Measurements from ENCODE around the gene COL4A1.

COL4A1 gene

DNA sequence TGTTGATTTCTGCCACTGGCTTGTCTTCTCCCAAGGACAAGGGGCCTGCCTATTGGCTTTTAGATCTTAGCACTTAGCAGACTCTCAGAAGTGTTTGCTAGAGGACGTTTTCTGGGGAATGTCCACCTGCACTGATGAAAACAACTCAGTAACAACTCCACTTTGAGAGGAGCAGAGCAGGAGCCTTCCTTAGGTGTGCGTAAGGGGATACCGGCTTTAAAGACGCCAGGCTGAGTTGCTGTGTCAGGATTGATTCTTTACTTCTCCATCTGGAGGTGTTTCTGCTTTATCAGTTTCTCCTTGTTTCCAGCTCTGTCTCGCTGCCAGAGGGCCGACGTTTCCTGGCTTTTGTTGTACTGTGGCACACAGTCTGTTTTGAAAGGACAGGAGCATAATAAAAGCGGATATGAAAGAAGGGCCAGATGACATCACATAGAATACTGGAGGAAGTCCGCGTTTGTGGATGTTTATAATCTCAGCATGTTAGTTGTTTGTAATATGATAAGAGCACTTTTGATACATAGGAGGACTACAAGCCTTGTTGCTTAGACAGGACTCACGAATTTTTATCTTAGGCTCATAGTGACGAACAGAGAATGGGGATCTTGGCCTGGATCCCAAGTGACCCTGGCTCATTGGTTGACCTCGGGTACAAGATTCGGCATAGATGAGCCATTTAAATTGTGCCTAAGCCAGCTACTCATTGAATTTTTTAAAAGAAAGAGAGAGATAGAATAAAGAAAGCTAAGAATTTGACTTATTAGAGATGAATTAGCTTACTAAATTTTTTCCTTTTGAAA lies 34.7 kb upstream of the COL4A1 start:
- no peak for DNase-seq

- peak in 2 of 4 experiments; percentile 39 to 64 for DNase-seq
Observed at GRCh38 chr13:110340812-110341444, 34.0 kb upstream of the COL4A1 start.

GRCh38 chr13:110339975-110340550 lies 33.1 kb upstream of the COL4A1 start:
- no peak for DNase-seq

- no peak for DNase-seq
Observed at GRCh38 chr13:110339263-110339662, 32.3 kb upstream of the COL4A1 start.

DNA sequence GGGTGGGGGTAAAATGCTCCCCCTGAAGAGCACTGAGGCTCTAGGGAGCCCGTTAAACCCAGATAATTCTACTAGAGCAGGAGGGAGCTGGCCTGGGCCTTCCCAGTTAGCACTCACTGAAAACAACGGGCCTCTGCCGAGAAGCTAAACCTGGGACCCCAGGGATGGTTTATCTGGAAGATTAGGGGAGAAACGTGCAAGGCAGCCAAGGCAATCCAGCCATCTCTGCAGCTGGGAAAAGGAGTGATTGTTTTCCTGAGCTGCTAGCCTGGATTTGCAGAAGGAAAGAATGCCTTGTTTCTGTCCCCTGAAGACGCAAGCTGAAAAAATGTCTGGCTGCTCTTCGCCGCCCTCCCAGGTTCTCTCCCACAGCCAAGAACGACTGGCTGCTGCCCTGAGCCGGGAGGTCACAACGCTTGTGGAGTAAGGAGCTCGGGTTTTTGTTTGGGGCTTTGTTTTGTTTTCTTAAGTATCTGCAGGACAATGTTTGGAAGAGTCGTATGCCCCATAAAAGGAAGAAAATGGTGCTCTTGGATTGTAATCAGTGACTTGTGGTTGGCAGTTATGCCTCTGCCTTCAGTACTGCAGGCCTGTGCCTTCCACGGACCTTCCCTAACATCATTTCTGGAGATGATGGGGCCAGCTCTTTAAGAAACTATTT lies 31.6 kb upstream of the COL4A1 start:
- DNase-seq = no peak

GRCh38 chr13:110337247-110337646 lies 30.3 kb upstream of the COL4A1 start:
- no peak for DNase-seq

- DNase-seq = no peak
Observed at GRCh38 chr13:110336681-110337080, 29.7 kb upstream of the COL4A1 start.

GRCh38 chr13:110336108-110336507 lies 29.2 kb upstream of the COL4A1 start:
- DNase-seq = no peak

GRCh38 chr13:110334841-110335490 lies 28.0 kb upstream of the COL4A1 start:
- no peak for DNase-seq

GRCh38 chr13:110334256-110334655 lies 27.3 kb upstream of the COL4A1 start:
- no peak for DNase-seq

- no peak for DNase-seq
Observed at GRCh38 chr13:110333837-110334236, 26.9 kb upstream of the COL4A1 start.

GRCh38 chr13:110332750-110333149 lies 25.8 kb upstream of the COL4A1 start:
- no peak for DNase-seq

DNA sequence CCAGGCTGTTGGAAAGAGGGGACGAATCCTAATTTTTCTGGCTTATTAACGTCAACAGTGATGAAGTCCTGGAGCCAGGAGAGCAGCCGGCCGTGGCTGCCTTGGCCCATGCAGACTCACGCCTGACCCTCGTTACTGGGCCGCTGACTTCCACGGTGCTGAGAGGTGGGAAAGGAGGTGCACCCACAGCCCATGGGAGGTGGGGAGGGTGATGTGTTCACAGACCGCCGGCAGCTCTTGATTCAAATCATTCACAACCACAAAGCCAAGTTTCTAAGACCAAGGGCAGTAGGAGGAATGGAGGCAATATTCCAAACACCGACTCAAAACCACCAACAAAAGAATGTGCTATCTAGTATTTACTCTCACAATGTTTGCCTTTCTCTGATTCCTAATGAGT lies 24.4 kb upstream of the COL4A1 start:
- DNase-seq = no peak

DNA sequence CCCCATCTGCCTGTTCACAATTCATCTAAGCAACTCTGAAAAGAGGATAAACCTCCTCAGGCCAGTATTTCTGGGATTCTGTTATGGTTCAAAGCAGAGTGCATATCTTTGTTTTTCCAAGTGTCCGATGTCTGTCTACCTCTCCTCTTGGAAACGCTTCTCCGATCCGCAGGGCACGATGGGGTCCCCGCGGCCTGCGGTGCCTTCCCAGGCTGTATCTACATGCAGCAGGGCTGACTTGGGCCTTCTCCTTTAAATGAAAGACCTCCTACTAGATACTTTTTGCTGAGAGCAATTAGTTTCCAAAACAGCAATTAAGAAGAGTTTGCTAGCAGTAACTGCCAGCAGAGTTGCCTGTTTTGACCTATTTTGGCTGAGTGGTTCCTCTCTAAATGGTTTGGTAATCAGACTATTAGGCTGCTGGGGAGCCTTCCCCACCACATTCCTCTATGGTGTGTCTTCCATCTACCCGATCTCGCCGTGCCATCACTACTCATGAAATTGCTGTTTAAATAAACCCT lies 23.6 kb upstream of the COL4A1 start:
- no peak for DNase-seq

DNA sequence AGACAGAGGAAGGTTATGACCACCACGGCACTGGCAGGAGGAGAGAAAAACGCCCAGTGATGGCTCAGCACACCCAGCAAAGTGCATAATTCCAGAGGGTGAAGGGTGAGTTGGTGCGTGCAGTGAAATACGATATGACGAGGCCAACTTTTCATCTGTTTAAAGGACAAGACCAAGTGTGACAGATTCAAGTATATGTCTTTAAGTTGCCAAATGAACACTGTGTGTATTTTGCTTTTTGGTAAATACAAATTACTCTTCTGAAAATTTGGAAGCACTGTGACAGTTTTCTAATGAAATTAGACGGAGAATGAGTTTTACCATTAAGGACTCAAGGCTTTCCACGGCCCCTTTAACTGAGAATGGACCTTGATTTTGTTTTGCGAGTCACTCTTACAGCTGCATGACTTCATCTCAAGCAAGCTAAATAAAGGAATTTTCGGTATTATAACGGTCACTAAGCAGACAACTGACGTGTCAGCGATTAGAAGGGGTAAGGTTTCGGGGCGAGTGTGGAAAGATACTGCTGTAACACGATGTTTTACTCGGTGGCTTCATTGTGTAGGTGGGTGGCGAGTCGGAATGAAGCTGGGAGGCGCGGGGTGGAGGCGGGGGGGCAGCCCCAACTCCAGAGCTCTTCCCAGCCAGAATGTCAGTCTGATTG lies 23.0 kb upstream of the COL4A1 start:
- no peak for DNase-seq

DNA sequence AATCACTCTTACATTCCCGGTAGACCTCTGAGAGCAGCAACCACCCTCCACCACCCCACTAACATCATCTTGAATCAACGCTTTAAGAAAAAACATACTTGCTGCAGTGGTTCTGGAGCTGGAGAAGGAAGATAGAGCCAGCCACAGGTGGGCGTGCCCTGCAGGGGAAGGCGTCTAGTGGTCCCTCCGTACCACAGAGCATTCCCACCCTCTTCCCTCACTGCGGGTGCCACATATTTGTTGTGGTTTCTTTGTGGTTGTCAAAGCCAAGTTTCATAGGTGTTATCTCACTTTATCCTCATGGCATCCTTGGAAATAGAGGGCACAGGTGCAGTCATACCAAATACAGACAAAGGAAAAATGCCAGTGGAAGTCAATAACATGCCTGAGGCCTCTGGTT lies 22.3 kb upstream of the COL4A1 start:
- DNase-seq = no peak

- DNase-seq = no peak
Observed at GRCh38 chr13:110328573-110328972, 21.6 kb upstream of the COL4A1 start.

GRCh38 chr13:110327051-110327721 lies 20.2 kb upstream of the COL4A1 start:
- DNase-seq = no peak

DNA sequence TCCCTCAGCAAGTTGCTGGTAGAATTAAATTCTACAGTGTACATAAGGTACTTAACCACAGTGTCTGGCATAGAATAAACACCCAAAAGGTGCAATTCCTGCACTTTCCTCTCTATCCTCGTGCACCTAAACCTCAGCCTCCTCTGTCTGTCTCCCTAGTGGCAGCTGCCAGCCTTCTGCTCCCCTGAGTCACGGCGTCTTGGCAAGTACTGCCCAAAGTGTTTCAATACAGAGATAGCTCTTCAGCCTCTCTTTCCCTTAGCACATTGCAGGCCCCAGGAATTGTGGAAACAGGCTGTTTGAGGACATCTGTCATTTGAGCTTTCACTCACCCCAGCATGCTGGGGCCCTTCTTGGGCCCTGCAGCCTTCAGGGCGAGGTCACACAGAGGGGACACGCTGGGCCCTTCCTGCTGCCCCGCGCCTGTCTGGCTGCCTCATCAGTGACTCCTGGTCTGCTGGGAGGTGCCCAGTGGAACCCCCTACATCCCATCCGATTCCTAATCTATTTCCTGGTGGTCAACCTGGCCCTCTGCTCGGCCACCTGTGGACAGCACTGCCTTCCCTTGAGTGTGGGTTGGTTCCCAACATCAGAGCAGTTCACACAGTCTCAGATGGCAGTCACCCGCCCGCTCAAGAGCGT lies 19.4 kb upstream of the COL4A1 start:
- no peak for DNase-seq

DNA sequence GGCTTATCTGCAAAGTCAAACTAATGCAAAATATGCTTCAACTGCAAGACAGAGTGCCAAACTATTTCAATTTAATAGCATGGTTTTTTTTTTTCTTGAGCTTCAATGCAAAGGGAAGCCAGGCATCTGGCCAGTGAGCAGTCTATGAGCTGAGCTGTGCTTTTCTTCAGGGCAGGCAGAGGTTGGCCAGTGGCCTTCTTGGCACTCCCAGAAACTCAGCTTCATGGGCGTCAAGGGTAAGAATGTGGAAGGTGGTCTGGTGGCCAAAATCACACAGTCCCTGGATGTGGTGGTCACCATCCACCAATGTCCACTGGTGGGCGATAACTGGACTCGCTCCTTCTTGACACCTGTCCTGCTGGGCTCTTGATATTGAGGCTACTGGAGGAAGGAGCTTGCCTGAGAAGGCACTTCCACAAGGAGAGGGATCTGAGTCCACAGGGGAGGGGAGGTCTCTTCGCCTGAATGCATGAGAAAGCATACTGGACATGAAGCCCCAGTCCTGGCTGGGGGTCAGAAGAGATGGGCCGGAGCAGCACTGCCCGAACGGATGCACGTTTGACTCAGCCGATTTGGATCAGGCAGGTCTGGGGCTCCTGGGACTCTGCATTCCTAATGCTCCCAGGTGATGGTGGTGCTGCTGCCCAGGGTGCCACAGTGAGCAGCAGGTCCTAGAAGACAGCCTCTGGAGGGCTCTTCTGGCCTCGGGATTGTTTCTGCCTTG lies 17.2 kb upstream of the COL4A1 start:
- no peak for DNase-seq

Measured in activated naive CD4-positive, alpha-beta T cell (primary cell).